HepG2 (cell line): ENCODE data around the gene POLE4. TPM values are rescaled to one million over a fixed set of nuclear protein-coding genes. Genes with fewer than 3 reads are reported as not detected.

Source experiments
- GATAD2A ChIP-seq: IDR thresholded peaks from 2 replicates; pipeline ENCODE4 v1.6.1; 2016
- HIC2 ChIP-seq: sonication (generic); formaldehyde crosslinking; IDR thresholded peaks from 2 replicates; pipeline ENCODE4 v1.9.0; 2022; ENCODE audit warnings: low read depth, missing genetic modification reagents
- IRX3 ChIP-seq: sonication (generic); formaldehyde crosslinking; IDR thresholded peaks from 2 replicates; pipeline ENCODE4 v1.8.1; 2023; ENCODE audit warnings: mild to moderate bottlenecking, low read depth, missing genetic modification reagents, borderline replicate concordance
- ISL2 ChIP-seq: sonication (generic); formaldehyde crosslinking; IDR thresholded peaks from 2 replicates; pipeline ENCODE4 v1.5.0; 2020; ENCODE audit warnings: missing genetic modification reagents
- JUNB ChIP-seq: sonication (generic); formaldehyde crosslinking; IDR thresholded peaks from 2 replicates; pipeline ENCODE4 v1.8.0; 2022; ENCODE audit warnings: missing genetic modification reagents, mild to moderate bottlenecking, borderline replicate concordance
- KDM6A ChIP-seq: IDR thresholded peaks from 2 replicates; pipeline ENCODE4 v1.6.1; 2016; ENCODE audit warnings: low read depth
- KMT2B ChIP-seq: IDR thresholded peaks from 2 replicates; pipeline ENCODE4 v1.6.1; 2016; ENCODE audit warnings: missing genetic modification reagents, missing compliant biosample characterization
- MXD4 ChIP-seq: IDR thresholded peaks from 2 replicates; pipeline ENCODE4 v1.6.1; 2016; ENCODE audit warnings: mild to moderate bottlenecking, missing biosample characterization, missing genetic modification reagents
- NAIF1 ChIP-seq: sonication (generic); formaldehyde crosslinking; IDR thresholded peaks from 2 replicates; pipeline ENCODE4 v1.5.0; 2020; ENCODE audit warnings: mild to moderate bottlenecking, missing genetic modification reagents, borderline replicate concordance
- NCOA5 ChIP-seq: sonication (generic); formaldehyde crosslinking; IDR thresholded peaks from 2 replicates; pipeline ENCODE4 v1.4.0; 2020; ENCODE audit warnings: missing genetic modification reagents
- NFATC3 ChIP-seq: sonication (generic); formaldehyde crosslinking; IDR thresholded peaks from 2 replicates; pipeline ENCODE4 v1.5.1; 2020; ENCODE audit warnings: mild to moderate bottlenecking, missing genetic modification reagents
- PHF21A ChIP-seq: sonication (generic); formaldehyde crosslinking; IDR thresholded peaks from 2 replicates; pipeline ENCODE4 v1.5.0; 2020; ENCODE audit warnings: mild to moderate bottlenecking, missing genetic modification reagents
- SALL1 ChIP-seq: sonication (generic); formaldehyde crosslinking; IDR thresholded peaks from 2 replicates; pipeline ENCODE4 v1.8.0; 2022; ENCODE audit warnings: mild to moderate bottlenecking, missing genetic modification reagents
- SMARCE1 ChIP-seq: fragments of 450-650 bp; IDR thresholded peaks from 2 replicates; pipeline ENCODE4 v1.6.1; 2017; ENCODE audit warnings: borderline replicate concordance
- SMYD3 ChIP-seq: sonication (generic); formaldehyde crosslinking; IDR thresholded peaks from 2 replicates; pipeline ENCODE4 v1.8.1; 2023; ENCODE audit warnings: mild to moderate bottlenecking, missing genetic modification reagents
- TEAD2 ChIP-seq: sonication (generic); formaldehyde crosslinking; IDR thresholded peaks from 2 replicates; pipeline ENCODE4 v1.9.0; 2021; ENCODE audit warnings: missing genetic modification reagents
- TFE3 ChIP-seq: IDR thresholded peaks from 2 replicates; pipeline ENCODE4 v1.6.1; 2016
- ZNF24 ChIP-seq: fragments of 450-650 bp; IDR thresholded peaks from 2 replicates; pipeline ENCODE4 v1.6.1; 2017; ENCODE audit warnings: antibody characterized with exemption, mild to moderate bottlenecking
- ZNF333 ChIP-seq: sonication (generic); formaldehyde crosslinking; IDR thresholded peaks from 2 replicates; pipeline ENCODE4 v1.4.0; 2020; ENCODE audit warnings: mild to moderate bottlenecking, missing genetic modification reagents, borderline replicate concordance
- ZNF563 ChIP-seq: sonication (generic); formaldehyde crosslinking; IDR thresholded peaks from 2 replicates; pipeline ENCODE4 v1.8.0; 2022; ENCODE audit warnings: mild to moderate bottlenecking, moderate library complexity, missing genetic modification reagents
- ZSCAN29 ChIP-seq: sonication (generic); formaldehyde crosslinking; conservative IDR thresholded peaks from 2 replicates; pipeline ENCODE4 v1.4.0; 2020; ENCODE audit warnings: mild to moderate bottlenecking, missing genetic modification reagents
- polyA plus RNA-seq, 8 experiments: library from polyadenylated mRNA; depleted of rRNA in 3 of 8; stranded (reverse) in 7 of 8; unstranded in 1 of 8; fragments of >200 nt; fragmentation: Illumina TruSeq in 4 of 8; extraction: Trizol in 4 of 8; gene quantifications; 2 replicates each; pipeline versions ENCODE4 v1.2.1 to v1.2.3, GENCODE V29; 2011 to 2016; ENCODE audit warnings: low read depth in 4 of 8, missing spikeins in 1 of 8, mixed read lengths in 1 of 8; ENCODE audit not compliant: insufficient read depth in 1 of 8
- total RNA-seq, 5 experiments: library from RNA; depleted of rRNA; stranded (reverse); fragments of >200 nt; fragmentation: Illumina TruSeq; extraction: Trizol; gene quantifications; 2 replicates each; pipeline ENCODE4 v1.2.3, GENCODE V29; 2016; ENCODE audit warnings: low read depth in 1 of 5
- TF ChIP-seq, protein P1 (sequence below): IDR thresholded peaks from 2 replicates; pipeline ENCODE4 v1.6.1; 2016; ENCODE audit warnings: low read depth, control low read depth
- TF ChIP-seq, protein P2 (sequence below): IDR thresholded peaks from 2 replicates; pipeline ENCODE4 v1.6.1; 2016; ENCODE audit warnings: low read depth, borderline replicate concordance

POLE4 gene
- total and polyA plus RNA-seq, 2 of the 13 experiments (the other 11 are each of a cell fraction or from before 2014, with no cell fraction given): 106 to 116 TPM

GRCh38 chr2:74939919-74940812 lies 18.3 kb upstream of the POLE4 start (continued):
- TF ChIP-seq HIC2 (no peak), ZNF563 (CRISPR knock-in tag) (no peak), SMARCE1 (0 out of 2 replicates have a peak, but pooled peaks have one; percentile 31), SMYD3 (CRISPR knock-in tag) (peak; percentile 70; the same call in 1 of the 2 replicates), SALL1 (CRISPR knock-in tag) (peak; percentile 92), ZNF24 (peak; percentile 64), KMT2B (CRISPR knock-in tag) (peak; percentile 63; the same call in 1 of the 2 replicates), ZSCAN29 (peak; percentile 96), TFE3 (CRISPR knock-in tag) (peak; percentile 82), ZNF333 (no peak), NAIF1 (CRISPR knock-in tag) (peak; percentile 88), MXD4 (CRISPR knock-in tag) (no peak), NCOA5 (no peak), GATAD2A (CRISPR knock-in tag) (peak; percentile 92), PHF21A (CRISPR knock-in tag) (peak; percentile 94), TEAD2 (CRISPR knock-in tag) (no peak), IRX3 (no peak), KDM6A (CRISPR knock-in tag) (peak; percentile 87), JUNB (CRISPR knock-in tag) (peak; percentile 65; the same call in 1 of the 2 replicates), ISL2 (CRISPR knock-in tag) (peak; percentile 100), NFATC3 (CRISPR knock-in tag) (no peak)
- TF ChIP-seq, protein P1, sequence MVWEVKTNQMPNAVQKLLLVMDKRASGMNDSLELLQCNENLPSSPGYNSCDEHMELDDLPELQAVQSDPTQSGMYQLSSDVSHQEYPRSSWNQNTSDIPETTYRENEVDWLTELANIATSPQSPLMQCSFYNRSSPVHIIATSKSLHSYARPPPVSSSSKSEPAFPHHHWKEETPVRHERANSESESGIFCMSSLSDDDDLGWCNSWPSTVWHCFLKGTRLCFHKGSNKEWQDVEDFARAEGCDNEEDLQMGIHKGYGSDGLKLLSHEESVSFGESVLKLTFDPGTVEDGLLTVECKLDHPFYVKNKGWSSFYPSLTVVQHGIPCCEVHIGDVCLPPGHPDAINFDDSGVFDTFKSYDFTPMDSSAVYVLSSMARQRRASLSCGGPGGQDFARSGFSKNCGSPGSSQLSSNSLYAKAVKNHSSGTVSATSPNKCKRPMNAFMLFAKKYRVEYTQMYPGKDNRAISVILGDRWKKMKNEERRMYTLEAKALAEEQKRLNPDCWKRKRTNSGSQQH (CRISPR knock-in tag): no peak
- TF ChIP-seq, protein P2, sequence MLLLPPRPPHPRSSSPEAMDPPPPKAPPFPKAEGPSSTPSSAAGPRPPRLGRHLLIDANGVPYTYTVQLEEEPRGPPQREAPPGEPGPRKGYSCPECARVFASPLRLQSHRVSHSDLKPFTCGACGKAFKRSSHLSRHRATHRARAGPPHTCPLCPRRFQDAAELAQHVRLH (CRISPR knock-in tag): no peak; the same call in 1 of the 2 replicates
